GM12801 (cell line): Measurements from ENCODE around the gene SLMAP.

Experiments used
- CTCF ChIP-seq: IDR thresholded peaks from one replicate; pipeline ENCODE4 v1.5.1; 2011; ENCODE audit warnings: control low read depth; ENCODE audit not compliant: insufficient read length; ENCODE audit errors: extremely low read depth

SLMAP gene

GRCh38 chr3:57863380-57863779, 107.3 kb downstream of the SLMAP start:
- no peak for TF ChIP-seq CTCF

- TF ChIP-seq CTCF, result no peak
Measured at GRCh38 chr3:57864853-57865252, 108.7 kb downstream of the SLMAP start.

- TF ChIP-seq CTCF, result no peak
Measured at GRCh38 chr3:57872606-57873005, 116.5 kb downstream of the SLMAP start.

- TF ChIP-seq CTCF, result no peak
Measured at GRCh38 chr3:57876632-57877031, 120.5 kb downstream of the SLMAP start.

GRCh38 chr3:57877116-57877515, 121.0 kb downstream of the SLMAP start:
- no peak for TF ChIP-seq CTCF

GRCh38 chr3:57889807-57890206, 133.7 kb downstream of the SLMAP start:
- no peak for TF ChIP-seq CTCF

- TF ChIP-seq CTCF, result no peak
Measured at GRCh38 chr3:57890874-57891273, 134.8 kb downstream of the SLMAP start.

GRCh38 chr3:57892423-57892822, 136.3 kb downstream of the SLMAP start:
- no peak for TF ChIP-seq CTCF
